AG09309 (cell line): ENCODE results near the gene TAOK3.

Experiments used
- DNase-seq: peaks from one replicate; pipeline ENCODE4 v3.0.0-alpha.2; 2010; ENCODE audit warnings: low read depth
- H3K4me3 ChIP-seq: 2 replicates; pipeline ENCODE4 v1.5.1; 2011; ENCODE audit warnings: mild to moderate bottlenecking, low read depth, low read length, moderate library complexity; ENCODE audit not compliant: control insufficient read depth
- TF ChIP-seq, protein P1 (sequence below): IDR thresholded peaks from 2 replicates; pipeline ENCODE4 v1.5.1; 2011; ENCODE audit warnings: mild to moderate bottlenecking, low read depth, low read length, inconsistent platforms; ENCODE audit not compliant: insufficient read depth, control insufficient read depth; ENCODE audit errors: missing control alignments

The TAOK3 gene

DNA sequence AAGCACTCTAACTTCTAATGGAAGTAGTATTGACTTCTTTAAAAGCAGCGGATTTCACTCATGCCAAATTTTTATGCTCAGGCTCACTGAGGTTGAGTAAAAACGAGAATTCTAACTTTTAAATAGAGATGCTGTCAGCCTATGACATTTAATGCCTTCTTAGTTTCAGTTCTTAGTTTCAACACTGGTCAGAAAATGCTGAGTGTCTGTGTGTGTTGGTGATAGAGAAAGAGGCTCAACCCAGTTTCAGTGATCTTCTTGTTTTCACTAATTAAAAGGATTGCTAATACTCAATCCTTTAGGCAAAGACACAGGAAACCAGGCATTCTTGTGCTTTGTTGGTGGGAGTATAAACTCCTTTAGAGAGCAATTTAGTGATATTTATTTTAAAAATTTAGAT is 205.8 kb downstream of the TAOK3 start:
- no peak for DNase-seq
- no peak overlapping the region for H3K4me3 ChIP-seq
- TF ChIP-seq, protein P1, sequence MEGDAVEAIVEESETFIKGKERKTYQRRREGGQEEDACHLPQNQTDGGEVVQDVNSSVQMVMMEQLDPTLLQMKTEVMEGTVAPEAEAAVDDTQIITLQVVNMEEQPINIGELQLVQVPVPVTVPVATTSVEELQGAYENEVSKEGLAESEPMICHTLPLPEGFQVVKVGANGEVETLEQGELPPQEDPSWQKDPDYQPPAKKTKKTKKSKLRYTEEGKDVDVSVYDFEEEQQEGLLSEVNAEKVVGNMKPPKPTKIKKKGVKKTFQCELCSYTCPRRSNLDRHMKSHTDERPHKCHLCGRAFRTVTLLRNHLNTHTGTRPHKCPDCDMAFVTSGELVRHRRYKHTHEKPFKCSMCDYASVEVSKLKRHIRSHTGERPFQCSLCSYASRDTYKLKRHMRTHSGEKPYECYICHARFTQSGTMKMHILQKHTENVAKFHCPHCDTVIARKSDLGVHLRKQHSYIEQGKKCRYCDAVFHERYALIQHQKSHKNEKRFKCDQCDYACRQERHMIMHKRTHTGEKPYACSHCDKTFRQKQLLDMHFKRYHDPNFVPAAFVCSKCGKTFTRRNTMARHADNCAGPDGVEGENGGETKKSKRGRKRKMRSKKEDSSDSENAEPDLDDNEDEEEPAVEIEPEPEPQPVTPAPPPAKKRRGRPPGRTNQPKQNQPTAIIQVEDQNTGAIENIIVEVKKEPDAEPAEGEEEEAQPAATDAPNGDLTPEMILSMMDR, result no peak

DNA sequence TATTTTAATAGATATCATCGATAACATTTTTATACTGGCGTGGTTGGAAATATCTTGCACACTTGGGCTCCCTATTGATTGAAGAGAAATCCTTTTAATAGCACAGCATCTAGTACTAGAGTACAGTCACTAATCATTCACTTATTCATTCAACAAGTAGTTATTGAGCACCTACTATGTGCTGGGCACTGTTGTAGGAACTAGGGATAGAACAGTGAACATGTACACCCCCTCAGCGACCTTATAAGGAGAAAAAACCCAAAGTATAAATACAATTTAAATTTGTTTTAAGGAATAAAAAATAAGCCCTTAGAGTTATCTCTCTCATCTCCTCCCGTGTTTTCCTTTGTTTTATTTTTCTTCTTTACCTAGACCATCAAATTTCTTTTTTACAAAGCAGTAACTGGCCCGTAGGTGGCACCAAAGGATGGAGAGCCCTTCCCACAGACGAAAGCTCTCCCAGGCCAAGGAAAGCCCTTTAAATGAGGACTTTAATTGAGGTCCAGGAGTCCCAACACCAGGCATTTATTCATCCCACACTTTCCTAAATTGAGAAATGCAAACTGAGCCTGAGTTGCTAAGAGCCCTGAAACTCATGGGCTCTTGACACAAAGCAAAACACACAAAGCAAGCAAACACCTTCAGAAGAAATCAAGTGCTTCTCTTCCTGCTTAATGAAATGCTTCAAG is 207.8 kb downstream of the TAOK3 start:
- no peak for DNase-seq
- TF ChIP-seq, protein P1, result peak; percentile 70
- H3K4me3 ChIP-seq, result no peak overlapping the region

DNA sequence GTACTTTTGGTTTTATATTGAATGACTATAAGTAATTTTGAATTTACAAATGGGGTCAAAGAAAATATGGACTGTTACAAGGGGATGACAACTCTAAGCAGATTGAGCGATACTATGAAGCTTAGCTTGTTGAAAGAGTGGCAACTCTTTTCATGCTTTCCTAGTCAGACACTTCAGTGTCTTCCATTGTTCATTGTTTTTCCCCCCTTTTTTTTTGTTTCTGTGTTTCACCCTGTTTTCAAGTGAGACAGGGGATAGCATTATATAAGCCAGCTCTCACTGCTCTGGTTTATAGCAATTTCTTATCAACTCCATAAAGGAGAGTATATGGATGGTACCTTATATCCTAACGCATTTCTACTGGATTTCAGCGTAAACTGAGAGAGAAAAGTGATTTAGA is 212.2 kb downstream of the TAOK3 start:
- TF ChIP-seq, protein P1, result no peak
- no peak overlapping the region for H3K4me3 ChIP-seq
- no peak for DNase-seq

DNA sequence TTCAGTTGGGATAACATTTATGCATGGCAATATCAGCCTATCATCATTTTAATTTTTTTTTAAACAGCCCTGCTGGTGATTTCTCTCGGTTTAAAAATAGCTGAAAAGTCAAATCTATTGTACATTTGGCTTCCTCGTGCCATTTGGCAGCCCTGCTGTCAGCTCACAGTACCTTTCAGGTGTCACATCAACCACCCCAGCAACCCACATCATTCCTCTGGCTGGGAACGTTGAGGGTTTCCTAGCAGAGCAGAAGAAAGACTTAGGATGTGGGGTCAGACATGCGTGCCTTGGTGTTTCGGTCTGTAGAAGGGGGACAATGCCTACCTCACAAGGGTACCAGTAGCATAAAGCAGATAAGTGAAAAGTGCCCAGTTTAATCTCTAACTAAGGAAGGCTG is 221.0 kb downstream of the TAOK3 start:
- DNase-seq, result no peak

DNA sequence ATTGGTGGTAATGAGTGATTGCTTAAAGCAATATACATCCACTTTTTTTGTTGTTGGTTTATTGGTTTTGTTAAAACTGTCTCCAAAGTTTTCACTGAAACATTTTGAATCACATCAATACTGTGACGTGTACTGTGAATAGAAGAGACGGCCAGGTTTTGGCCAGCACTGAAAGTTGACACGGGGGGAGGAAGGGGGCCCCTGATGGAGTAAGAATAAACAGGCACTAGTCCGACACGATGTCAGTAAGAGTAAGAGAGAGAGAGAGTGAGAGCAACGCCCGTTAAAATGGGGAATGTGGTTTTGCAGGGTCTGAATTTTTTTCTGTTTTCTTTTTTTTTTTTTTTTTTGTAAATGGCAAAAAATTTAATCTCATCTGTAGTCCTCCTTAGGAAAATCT is 222.1 kb downstream of the TAOK3 start:
- no peak overlapping the region for H3K4me3 ChIP-seq
- TF ChIP-seq, protein P1, result no peak
- no peak for DNase-seq

More for the DNA sequence above, 221.0 kb downstream of the TAOK3 start:
- TF ChIP-seq, protein P1, result no peak
- no peak overlapping the region for H3K4me3 ChIP-seq

DNA sequence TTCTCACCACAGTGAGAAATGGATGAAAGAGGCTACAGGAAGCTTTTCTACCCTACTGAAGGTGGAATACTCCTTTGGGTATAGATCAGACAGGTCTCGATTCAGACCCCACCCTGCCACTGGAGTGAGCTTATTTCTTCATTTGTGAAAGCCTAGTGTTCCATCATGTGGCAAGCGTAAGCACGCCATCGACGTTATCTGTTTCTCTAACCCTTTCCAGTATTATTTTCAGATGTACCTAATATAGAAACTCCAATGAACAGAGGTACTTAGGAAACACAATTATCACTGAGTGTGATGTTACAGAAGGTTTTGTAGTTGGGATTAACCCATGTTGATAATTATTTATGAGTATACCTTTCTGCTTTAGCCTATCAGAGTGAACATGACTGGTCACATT is 224.4 kb downstream of the TAOK3 start:
- no peak overlapping the region for H3K4me3 ChIP-seq
- TF ChIP-seq, protein P1, result no peak
- DNase-seq, result no peak
